Calu3 (cell line): ENCODE results near the gene CTNNA2. TPM values are rescaled to one million over a fixed set of nuclear protein-coding genes. Genes with fewer than 3 reads are reported as not detected.

Source experiments
- BruUV-seq: library from RNA; stranded (reverse); fragments of 400-500 nt; replicated peaks from 2 replicates; lab custom pipeline; 2021; lab: Mats Ljungman, UMichigan
- CTCF ChIA-PET: fragments of 300-600 bp; sonication (Branson Sonifier 250); formaldehyde crosslinking; loops from one replicate; lab custom pipeline; 2022; ENCODE audit warnings: antibody characterized with exemption; lab: Charles Lee
- DNase-seq: peaks from one replicate; pipeline ENCODE4 v3.0.0; 2022
- H3K27ac Mint-ChIP-seq: one replicate; pipeline ENCODE4 v1.8.0; 2022; ENCODE audit warnings: mixed read lengths; ENCODE audit not compliant: unreplicated experiment
- H3K27me3 Mint-ChIP-seq: one replicate; pipeline ENCODE4 v1.8.0; 2022; ENCODE audit warnings: mixed read lengths; ENCODE audit not compliant: unreplicated experiment
- H3K36me3 Mint-ChIP-seq: one replicate; pipeline ENCODE4 v1.8.0; 2022; ENCODE audit warnings: mild to moderate bottlenecking, moderate library complexity, mixed read lengths; ENCODE audit not compliant: insufficient read depth, unreplicated experiment
- H3K4me1 Mint-ChIP-seq: one replicate; pipeline ENCODE4 v1.8.0; 2022; ENCODE audit warnings: mild to moderate bottlenecking, low read depth, mixed read lengths; ENCODE audit not compliant: unreplicated experiment
- H3K4me3 Mint-ChIP-seq: one replicate; pipeline ENCODE4 v1.8.0; 2022; ENCODE audit warnings: mild to moderate bottlenecking, low read depth, moderate library complexity, mixed read lengths; ENCODE audit not compliant: unreplicated experiment
- H3K9me3 Mint-ChIP-seq: one replicate; pipeline ENCODE4 v1.8.0; 2022; ENCODE audit warnings: low read depth, mixed read lengths; ENCODE audit not compliant: unreplicated experiment
- CTCF ChIP-seq: fragments of 200-600 bp; IDR thresholded peaks from one replicate; pipeline ENCODE4 v1.8.0; 2022; ENCODE audit warnings: antibody characterized with exemption; ENCODE audit not compliant: unreplicated experiment
- intact Hi-C: fragments of 100-400 bp; cut with micrococcal nuclease; formaldehyde crosslinking; loops from one replicate; pipeline ENCODE4 v1.10.0; 2022; ENCODE audit not compliant: unreplicated experiment
- total RNA-seq: library from RNA; stranded (reverse); gene quantifications from 2 replicates; pipeline ENCODE4 v1.2.3, GENCODE V29; 2022

Gene CTNNA2
- total RNA-seq, 1 experiment from 2014 or later = not detected

- Mint-ChIP-seq H3K4me1 (no peaks in the 10 kb centered on the region), H3K4me3 (no peak overlapping the region), H3K27ac (no peak overlapping the region), H3K9me3 (peaks cover 9% of the 10 kb centered on the region), H3K27me3 (no peaks in the 10 kb centered on the region), H3K36me3 (no peaks in the 10 kb centered on the region)
- no peak for DNase-seq
- no peak for TF ChIP-seq CTCF
- no TSS peak for BruUV-seq
- CTCF ChIA-PET = no interaction called here
- intact Hi-C loops = no loop called here
Observed at GRCh38 chr2:80001701-80002101, 488.9 kb downstream of the CTNNA2 start.

GRCh38 chr2:80002112-80002511 lies 489.3 kb downstream of the CTNNA2 start:
- Mint-ChIP-seq H3K27ac (no peak overlapping the region), H3K27me3 (no peaks in the 10 kb centered on the region), H3K36me3 (no peaks in the 10 kb centered on the region), H3K4me1 (no peaks in the 10 kb centered on the region), H3K4me3 (no peak overlapping the region), H3K9me3 (peaks cover 9% of the 10 kb centered on the region)
- BruUV-seq = no TSS peak
- CTCF ChIA-PET = no interaction called here
- intact Hi-C loops = no loop called here
- TF ChIP-seq CTCF = no peak
- no peak for DNase-seq

GRCh38 chr2:80002568-80003157 lies 489.8 kb downstream of the CTNNA2 start:
- no peak overlapping the region for H3K27ac Mint-ChIP-seq
- H3K27me3 Mint-ChIP-seq = no peaks in the 10 kb centered on the region
- TF ChIP-seq CTCF = no peak
- H3K9me3 Mint-ChIP-seq = peaks cover 9% of the 10 kb centered on the region
- H3K36me3 Mint-ChIP-seq = no peaks in the 10 kb centered on the region
- CTCF ChIA-PET = no interaction called here
- intact Hi-C loops = no loop called here
- no peak overlapping the region for H3K4me3 Mint-ChIP-seq
- no peaks in the 10 kb centered on the region for H3K4me1 Mint-ChIP-seq
- no peak for DNase-seq
- no TSS peak for BruUV-seq

GRCh38 chr2:80007777-80008503 lies 495.1 kb downstream of the CTNNA2 start:
- H3K9me3 Mint-ChIP-seq = peaks cover 3% of the 10 kb centered on the region
- intact Hi-C loops = no loop called here
- H3K27me3 Mint-ChIP-seq = no peaks in the 10 kb centered on the region
- no peaks in the 10 kb centered on the region for H3K36me3 Mint-ChIP-seq
- no peak for DNase-seq
- no peak overlapping the region for H3K27ac Mint-ChIP-seq
- no peaks in the 10 kb centered on the region for H3K4me1 Mint-ChIP-seq
- BruUV-seq = no TSS peak
- CTCF ChIA-PET = no interaction called here
- TF ChIP-seq CTCF = no peak
- H3K4me3 Mint-ChIP-seq = no peak overlapping the region
